Measurements from ENCODE around the gene OLAH.
"Not testable (repeated sequence)": the region's sequence is repeated elsewhere in the genome, so short reads cannot be mapped to it uniquely, and the experiment has no call there.

GRCh38 chr10:15025040-15025439, 18.7 kb upstream of the OLAH start:
- not testable (repeated sequence) for TF ChIP-seq MAX (IDR thresholded peaks at IDR 0.05; ENCODE audit: low read depth, low read length); POLR2A (IDR thresholded peaks at IDR 0.05; ENCODE audit: extremely low read depth, insufficient read length); CTCF (IDR thresholded peaks at IDR 0.05; ENCODE audit: low read depth, low read length)

All from NB4 (cell line).